ENCODE data around the gene KDM4B. TPM values are rescaled to one million over a fixed set of nuclear protein-coding genes. Genes with fewer than 3 reads are reported as not detected.

KDM4B gene
- total and polyA plus RNA-seq, 9 donors: 5.2 to 62.9 (median 46.4) TPM

DNA sequence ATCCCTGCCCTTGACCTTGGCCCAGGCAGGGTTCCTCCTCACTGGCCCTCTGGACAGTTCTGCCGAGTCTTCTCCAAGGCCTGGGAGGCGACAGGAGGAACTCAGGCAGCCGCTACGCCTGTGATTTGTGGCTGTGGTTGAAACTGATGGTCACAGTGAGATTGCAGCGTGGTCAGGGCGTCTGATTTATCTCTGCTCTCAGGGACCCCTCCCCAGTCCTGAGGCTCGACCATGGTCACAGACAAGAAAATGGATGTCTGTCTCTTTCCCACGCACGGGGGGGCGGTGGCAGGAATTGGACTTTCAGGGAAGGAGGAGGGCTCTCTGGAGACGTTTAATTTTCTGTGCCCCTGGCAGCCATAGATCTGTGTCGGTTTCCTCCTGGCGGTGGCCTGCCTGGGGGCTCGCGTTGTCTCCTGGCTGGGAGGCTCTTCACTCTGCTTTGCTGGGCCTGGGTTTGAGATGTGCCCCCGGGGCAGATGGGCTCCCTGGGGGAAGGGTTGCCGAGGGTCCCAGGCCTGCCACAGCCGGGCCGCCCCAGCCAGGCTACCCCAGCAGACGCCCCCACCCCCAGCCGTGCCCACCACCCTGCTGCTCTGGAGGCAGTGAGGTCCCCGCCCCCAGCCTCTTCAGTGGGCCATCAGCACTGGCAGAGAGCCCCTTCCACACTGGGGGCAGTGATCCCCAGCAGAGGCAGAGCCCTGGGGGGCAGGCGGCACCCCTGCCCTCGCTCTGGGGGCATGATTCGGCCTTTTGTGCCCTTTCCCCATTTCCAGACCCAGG, 167.4 kb downstream of the KDM4B start:
- H3K27me3 ChIP-seq: no peaks in the 10 kb centered on the region
- no peak overlapping the region for H3K27ac ChIP-seq
- TF ChIP-seq POLR2A (IDR thresholded peaks at IDR 0.05) (no peak), EP300 (IDR thresholded peaks at IDR 0.05) (no peak)
- TF ChIP-seq, protein P1, sequence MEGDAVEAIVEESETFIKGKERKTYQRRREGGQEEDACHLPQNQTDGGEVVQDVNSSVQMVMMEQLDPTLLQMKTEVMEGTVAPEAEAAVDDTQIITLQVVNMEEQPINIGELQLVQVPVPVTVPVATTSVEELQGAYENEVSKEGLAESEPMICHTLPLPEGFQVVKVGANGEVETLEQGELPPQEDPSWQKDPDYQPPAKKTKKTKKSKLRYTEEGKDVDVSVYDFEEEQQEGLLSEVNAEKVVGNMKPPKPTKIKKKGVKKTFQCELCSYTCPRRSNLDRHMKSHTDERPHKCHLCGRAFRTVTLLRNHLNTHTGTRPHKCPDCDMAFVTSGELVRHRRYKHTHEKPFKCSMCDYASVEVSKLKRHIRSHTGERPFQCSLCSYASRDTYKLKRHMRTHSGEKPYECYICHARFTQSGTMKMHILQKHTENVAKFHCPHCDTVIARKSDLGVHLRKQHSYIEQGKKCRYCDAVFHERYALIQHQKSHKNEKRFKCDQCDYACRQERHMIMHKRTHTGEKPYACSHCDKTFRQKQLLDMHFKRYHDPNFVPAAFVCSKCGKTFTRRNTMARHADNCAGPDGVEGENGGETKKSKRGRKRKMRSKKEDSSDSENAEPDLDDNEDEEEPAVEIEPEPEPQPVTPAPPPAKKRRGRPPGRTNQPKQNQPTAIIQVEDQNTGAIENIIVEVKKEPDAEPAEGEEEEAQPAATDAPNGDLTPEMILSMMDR (IDR thresholded peaks at IDR 0.05): no peak
- H3K9me3 ChIP-seq: no peaks in the 10 kb centered on the region
- H3K4me3 ChIP-seq: no peak overlapping the region
- H3K4me1 ChIP-seq (ENCODE audit: insufficient read depth): no peaks in the 10 kb centered on the region
- intact Hi-C loops (cut with DNase I): loop anchor here in 2 of 4 donors (5.0 to 10.0 kb wide), 2 partner anchors 89 to 91 kb away; no protein-coding TSS in a partner anchor
- no peaks in the 10 kb centered on the region for H3K36me3 ChIP-seq
- 73 to 76% (median 75%) methylated on average over 18 to 25 of the region's 25 CpGs for WGBS, 3 donors
- DNase-seq: no peak

DNA sequence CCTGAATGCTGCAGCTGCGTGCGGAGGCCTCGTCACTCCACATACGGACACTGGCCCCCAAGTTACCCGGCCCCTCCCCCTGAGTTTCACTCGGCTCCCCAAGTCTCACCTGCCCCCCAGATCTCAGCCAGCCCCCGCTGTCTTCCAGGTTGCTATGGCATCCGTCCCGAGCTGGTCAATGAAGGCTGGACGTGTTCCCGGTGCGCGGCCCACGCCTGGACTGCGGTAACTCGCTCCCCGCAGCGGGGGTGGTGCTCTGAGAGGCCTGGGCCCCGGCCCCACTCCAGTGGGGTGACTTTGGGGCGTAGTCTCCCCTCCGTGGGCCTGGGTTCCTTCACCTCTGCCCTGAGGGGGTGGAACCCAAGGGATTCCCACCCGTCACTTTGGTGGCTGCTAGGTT, 168.2 kb downstream of the KDM4B start:
- no peak overlapping the region for H3K27ac ChIP-seq
- no peak for DNase-seq
- H3K4me1 ChIP-seq (ENCODE audit: insufficient read depth): no peaks in the 10 kb centered on the region
- intact Hi-C loops (cut with DNase I): loop anchor here in 2 of 4 donors (5.0 to 10.0 kb wide), 2 partner anchors 90 to 92 kb away; no protein-coding TSS in a partner anchor
- no peak for TF ChIP-seq EP300 (IDR thresholded peaks at IDR 0.05)
- TF ChIP-seq, protein P1 (IDR thresholded peaks at IDR 0.05): no peak
- no peak for TF ChIP-seq POLR2A (IDR thresholded peaks at IDR 0.05)
- no peaks in the 10 kb centered on the region for H3K27me3 ChIP-seq
- 81 to 91% (median 84%) methylated on average over 16 to 22 of the region's 22 CpGs for WGBS, 3 donors
- no peaks in the 10 kb centered on the region for H3K36me3 ChIP-seq
- H3K9me3 ChIP-seq: no peaks in the 10 kb centered on the region
- H3K4me3 ChIP-seq: no peak overlapping the region

DNA sequence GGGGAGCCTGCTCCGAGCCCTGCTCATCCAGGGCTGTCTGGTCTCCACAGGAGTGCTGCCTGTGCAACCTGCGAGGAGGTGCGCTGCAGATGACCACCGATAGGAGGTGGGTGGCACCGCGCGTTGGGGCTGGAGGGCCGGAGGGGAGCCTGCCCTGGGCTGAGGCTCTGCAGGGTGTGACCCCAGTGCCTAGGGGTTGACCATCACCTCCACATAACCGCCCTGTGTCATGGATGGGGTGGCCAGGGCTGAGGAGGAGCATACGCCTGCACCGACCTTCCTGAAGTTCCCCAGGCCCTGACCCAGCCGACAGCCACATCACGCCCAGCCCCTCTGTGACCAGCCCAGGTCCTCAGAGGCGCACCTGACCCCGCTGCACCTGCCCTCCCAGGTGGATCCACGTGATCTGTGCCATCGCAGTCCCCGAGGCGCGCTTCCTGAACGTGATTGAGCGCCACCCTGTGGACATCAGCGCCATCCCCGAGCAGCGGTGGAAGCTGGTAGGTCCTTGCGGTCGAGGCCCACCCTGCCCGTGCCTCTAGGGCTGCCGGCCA, 168.7 kb downstream of the KDM4B start:
- DNase-seq: no peak
- Histone ChIP-seq H3K4me1 (ENCODE audit: insufficient read depth) (no peaks in the 10 kb centered on the region), H3K27me3 (no peaks in the 10 kb centered on the region), H3K4me3 (no peak overlapping the region), H3K36me3 (no peaks in the 10 kb centered on the region), H3K27ac (no peak overlapping the region), H3K9me3 (no peaks in the 10 kb centered on the region)
- TF ChIP-seq EP300 (IDR thresholded peaks at IDR 0.05): no peak
- TF ChIP-seq, protein P1 (IDR thresholded peaks at IDR 0.05): no peak
- TF ChIP-seq POLR2A (IDR thresholded peaks at IDR 0.05): no peak
- 80 to 85% (median 83%) methylated on average over 29 of the region's 29 CpGs for WGBS, 3 donors
- intact Hi-C loops (cut with DNase I): loop anchor here in 2 of 4 donors (5.0 to 10.0 kb wide), 2 partner anchors 90 to 93 kb away; no protein-coding TSS in a partner anchor

DNA sequence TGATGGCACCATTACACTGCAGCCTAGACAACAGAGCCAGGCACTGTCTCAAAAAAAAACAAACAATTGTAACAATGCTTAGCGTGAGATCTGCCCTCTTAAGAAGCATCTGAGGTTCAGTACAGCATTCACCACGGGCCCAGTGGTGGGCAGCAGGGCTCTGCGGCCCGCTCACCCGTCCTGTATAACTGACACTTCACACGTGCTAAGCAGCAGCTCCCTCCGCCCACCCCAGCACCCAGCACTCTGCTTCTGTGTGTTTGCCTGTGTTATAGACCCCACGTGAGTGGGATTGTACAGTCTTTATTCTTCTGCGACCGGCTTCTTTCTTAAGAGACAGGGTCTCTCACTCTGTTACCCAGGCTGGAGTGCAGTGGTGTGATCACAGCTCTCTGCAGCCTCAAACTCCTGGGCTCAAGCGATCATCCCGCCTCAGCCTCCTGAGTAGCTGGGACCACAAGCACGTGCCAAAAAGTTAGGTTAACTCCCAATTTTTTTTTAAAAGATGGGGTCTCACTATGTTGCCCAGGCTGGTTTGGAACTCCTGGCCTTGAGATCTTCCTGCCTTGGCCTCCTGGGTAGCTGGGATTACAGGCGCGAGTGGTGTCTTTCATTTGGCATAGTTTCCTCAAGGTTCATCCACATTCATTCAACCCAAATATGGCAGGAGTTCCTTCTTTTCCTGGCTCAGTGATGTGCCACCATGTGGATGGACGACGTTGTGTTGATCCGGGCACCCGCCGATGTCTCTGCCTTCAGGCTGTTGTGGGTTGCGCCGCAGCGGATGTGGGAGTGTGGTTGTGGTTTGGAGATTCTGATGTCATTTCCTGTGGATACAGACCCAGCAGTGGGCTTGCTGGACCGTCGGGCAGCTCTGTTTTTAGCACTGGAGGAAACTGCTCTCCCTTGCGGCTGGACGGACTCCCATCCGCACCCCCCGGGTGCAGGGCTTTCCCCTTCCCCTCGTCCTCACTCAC, 170.0 kb downstream of the KDM4B start:
- intact Hi-C loops (cut with DNase I): loop anchor here in 2 of 4 donors (5.0 to 10.0 kb wide), 2 partner anchors 92 to 94 kb away; no protein-coding TSS in a partner anchor
- peak in 1 of 5 donors; percentile 20 for DNase-seq
- WGBS, 3 donors: 65 to 78% (median 76%) methylated on average over 30 of the region's 30 CpGs
- Histone ChIP-seq H3K36me3 (no peaks in the 10 kb centered on the region), H3K4me3 (no peak overlapping the region), H3K27me3 (no peaks in the 10 kb centered on the region), H3K9me3 (no peaks in the 10 kb centered on the region), H3K27ac (no peak overlapping the region), H3K4me1 (ENCODE audit: insufficient read depth) (no peaks in the 10 kb centered on the region)
- TF ChIP-seq, protein P1 (IDR thresholded peaks at IDR 0.05): no peak
- TF ChIP-seq EP300 (IDR thresholded peaks at IDR 0.05) (no peak), POLR2A (IDR thresholded peaks at IDR 0.05) (no peak)
